ENCODE data around the gene SIM1.

Gene SIM1

GRCh38 chr6:100464162-100464851, 414 bp downstream of the SIM1 start (continued):
- TF ChIP-seq ZNF23 (tag by site-specific recombination; IDR thresholded peaks at IDR 0.05; ENCODE audit: borderline replicate concordance), result no peak
- TF ChIP-seq ZNF777 (tag by site-specific recombination; IDR thresholded peaks at IDR 0.05; ENCODE audit: borderline replicate concordance), result no peak; the same call in 1 of the 2 replicates
- no peak for TF ChIP-seq ZNF175 (tag by site-specific recombination; IDR thresholded peaks at IDR 0.05)
- no peak for TF ChIP-seq ZNF416 (tag by site-specific recombination; IDR thresholded peaks at IDR 0.05)
- TF ChIP-seq SETDB1 (IDR thresholded peaks at IDR 0.05; ENCODE audit: insufficient read length, low read length), result no peak
- TF ChIP-seq FEZF1 (tag by site-specific recombination; IDR thresholded peaks at IDR 0.05), result no peak
- no peak for TF ChIP-seq OVOL3 (tag by site-specific recombination; IDR thresholded peaks at IDR 0.05)
- no peak for TF ChIP-seq WT1 (tag by site-specific recombination; IDR thresholded peaks at IDR 0.05)
- no peak for TF ChIP-seq ZNF776 (tag by site-specific recombination; IDR thresholded peaks at IDR 0.05; ENCODE audit: borderline replicate concordance)
- TF ChIP-seq ZNF600 (tag by site-specific recombination; IDR thresholded peaks at IDR 0.05), result 0 out of 2 replicates have a peak, but pooled peaks have one; percentile 40
- TF ChIP-seq, protein P1, sequence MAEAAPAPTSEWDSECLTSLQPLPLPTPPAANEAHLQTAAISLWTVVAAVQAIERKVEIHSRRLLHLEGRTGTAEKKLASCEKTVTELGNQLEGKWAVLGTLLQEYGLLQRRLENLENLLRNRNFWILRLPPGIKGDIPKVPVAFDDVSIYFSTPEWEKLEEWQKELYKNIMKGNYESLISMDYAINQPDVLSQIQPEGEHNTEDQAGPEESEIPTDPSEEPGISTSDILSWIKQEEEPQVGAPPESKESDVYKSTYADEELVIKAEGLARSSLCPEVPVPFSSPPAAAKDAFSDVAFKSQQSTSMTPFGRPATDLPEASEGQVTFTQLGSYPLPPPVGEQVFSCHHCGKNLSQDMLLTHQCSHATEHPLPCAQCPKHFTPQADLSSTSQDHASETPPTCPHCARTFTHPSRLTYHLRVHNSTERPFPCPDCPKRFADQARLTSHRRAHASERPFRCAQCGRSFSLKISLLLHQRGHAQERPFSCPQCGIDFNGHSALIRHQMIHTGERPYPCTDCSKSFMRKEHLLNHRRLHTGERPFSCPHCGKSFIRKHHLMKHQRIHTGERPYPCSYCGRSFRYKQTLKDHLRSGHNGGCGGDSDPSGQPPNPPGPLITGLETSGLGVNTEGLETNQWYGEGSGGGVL (tag by site-specific recombination; IDR thresholded peaks at IDR 0.05), result peak; percentile 39; the same call in 1 of the 2 replicates
- TF ChIP-seq ZNF654 (tag by site-specific recombination; IDR thresholded peaks at IDR 0.05; ENCODE audit: low read depth), result no peak
- no peak for TF ChIP-seq TRIM28 (IDR thresholded peaks at IDR 0.05; ENCODE audit: borderline replicate concordance, low read length)
- no peak for TF ChIP-seq ZNF488 (tag by site-specific recombination; IDR thresholded peaks at IDR 0.05)
- no peak for TF ChIP-seq ZNF132 (tag by site-specific recombination; IDR thresholded peaks at IDR 0.05; ENCODE audit: borderline replicate concordance)
- no peak for TF ChIP-seq ZNF2 (tag by site-specific recombination; IDR thresholded peaks at IDR 0.05)
- peak; percentile 61 for TF ChIP-seq ZBTB48 (tag by site-specific recombination; IDR thresholded peaks at IDR 0.05)
- no peak for TF ChIP-seq ZNF610 (tag by site-specific recombination; IDR thresholded peaks at IDR 0.05; ENCODE audit: borderline replicate concordance)
- TF ChIP-seq ZSCAN23 (tag by site-specific recombination; IDR thresholded peaks at IDR 0.05), result no peak
- no peak for TF ChIP-seq BCL11A (tag by site-specific recombination; IDR thresholded peaks at IDR 0.05; ENCODE audit: low read depth)
- TF ChIP-seq ZNF791 (tag by site-specific recombination; IDR thresholded peaks at IDR 0.05), result no peak
- peak; percentile 15 for TF ChIP-seq ZBTB8A (tag by site-specific recombination; IDR thresholded peaks at IDR 0.05)
- TF ChIP-seq ZNF423 (tag by site-specific recombination; IDR thresholded peaks at IDR 0.05), result peak; percentile 52
- no peak for TF ChIP-seq ZNF19 (tag by site-specific recombination; IDR thresholded peaks at IDR 0.05; ENCODE audit: low read depth)
- TF ChIP-seq ZBTB49 (tag by site-specific recombination; IDR thresholded peaks at IDR 0.05; ENCODE audit: low read depth), result no peak
- no peak for TF ChIP-seq ZNF239 (tag by site-specific recombination; IDR thresholded peaks at IDR 0.05)
- TF ChIP-seq ZBTB26 (tag by site-specific recombination; optimal IDR thresholded peaks at IDR 0.05), result peak; percentile 54
- no peak for TF ChIP-seq ZBTB21 (tag by site-specific recombination; IDR thresholded peaks at IDR 0.05)
- no peak for TF ChIP-seq ZNF580 (tag by site-specific recombination; IDR thresholded peaks at IDR 0.05)
- TF ChIP-seq, protein P2, sequence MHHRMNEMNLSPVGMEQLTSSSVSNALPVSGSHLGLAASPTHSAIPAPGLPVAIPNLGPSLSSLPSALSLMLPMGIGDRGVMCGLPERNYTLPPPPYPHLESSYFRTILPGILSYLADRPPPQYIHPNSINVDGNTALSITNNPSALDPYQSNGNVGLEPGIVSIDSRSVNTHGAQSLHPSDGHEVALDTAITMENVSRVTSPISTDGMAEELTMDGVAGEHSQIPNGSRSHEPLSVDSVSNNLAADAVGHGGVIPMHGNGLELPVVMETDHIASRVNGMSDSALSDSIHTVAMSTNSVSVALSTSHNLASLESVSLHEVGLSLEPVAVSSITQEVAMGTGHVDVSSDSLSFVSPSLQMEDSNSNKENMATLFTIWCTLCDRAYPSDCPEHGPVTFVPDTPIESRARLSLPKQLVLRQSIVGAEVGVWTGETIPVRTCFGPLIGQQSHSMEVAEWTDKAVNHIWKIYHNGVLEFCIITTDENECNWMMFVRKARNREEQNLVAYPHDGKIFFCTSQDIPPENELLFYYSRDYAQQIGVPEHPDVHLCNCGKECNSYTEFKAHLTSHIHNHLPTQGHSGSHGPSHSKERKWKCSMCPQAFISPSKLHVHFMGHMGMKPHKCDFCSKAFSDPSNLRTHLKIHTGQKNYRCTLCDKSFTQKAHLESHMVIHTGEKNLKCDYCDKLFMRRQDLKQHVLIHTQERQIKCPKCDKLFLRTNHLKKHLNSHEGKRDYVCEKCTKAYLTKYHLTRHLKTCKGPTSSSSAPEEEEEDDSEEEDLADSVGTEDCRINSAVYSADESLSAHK (tag by site-specific recombination; IDR thresholded peaks at IDR 0.05), result no peak
- no peak for TF ChIP-seq ZNF701 (tag by site-specific recombination; IDR thresholded peaks at IDR 0.05)
- TF ChIP-seq GLI4 (tag by site-specific recombination; IDR thresholded peaks at IDR 0.05), result no peak

All from HEK293 (cell line).